Immature natural killer cell (primary cell): ENCODE results near the gene PRPF38B. TPM values are rescaled to one million over a fixed set of nuclear protein-coding genes. Genes with fewer than 3 reads are reported as not detected.

Experiments
- DNase-seq, 3 donors: peaks; one replicate each; pipeline ENCODE4 v3.0.0; 2022; ENCODE audit warnings: mixed read lengths in 1 of 3
- H3K27ac Mint-ChIP-seq, 6 donors: one replicate each; pipeline ENCODE4 v1.8.0; 2020; ENCODE audit warnings: mixed read lengths in 6 of 6, mild to moderate bottlenecking in 5 of 6, inconsistent platforms in 4 of 6, moderate library complexity in 3 of 6
- H3K27me3 Mint-ChIP-seq, 3 donors: one replicate each; pipeline ENCODE4 v1.8.0; 2020 to 2021; ENCODE audit warnings: low read depth in 3 of 3, mild to moderate bottlenecking in 3 of 3, mixed read lengths in 3 of 3, moderate library complexity in 3 of 3, inconsistent platforms in 1 of 3
- H3K36me3 Mint-ChIP-seq, 3 donors: one replicate each; pipeline ENCODE4 v1.8.0; 2020; ENCODE audit warnings: mixed read lengths in 3 of 3, inconsistent platforms in 2 of 3, mild to moderate bottlenecking in 2 of 3
- H3K4me1 Mint-ChIP-seq, 2 donors: one replicate each; pipeline ENCODE4 v1.8.0; 2020; ENCODE audit warnings: inconsistent platforms in 2 of 2, mild to moderate bottlenecking in 2 of 2, mixed read lengths in 2 of 2, moderate library complexity in 1 of 2
- H3K4me3 Mint-ChIP-seq, 5 donors: one replicate each; pipeline ENCODE4 v1.8.0; 2020; ENCODE audit warnings: mild to moderate bottlenecking in 5 of 5, mixed read lengths in 5 of 5, inconsistent platforms in 3 of 5, moderate library complexity in 3 of 5
- H3K9me3 Mint-ChIP-seq, 6 donors: one replicate each; pipeline ENCODE4 v1.8.0; 2020; ENCODE audit warnings: mild to moderate bottlenecking in 6 of 6, mixed read lengths in 6 of 6, inconsistent platforms in 4 of 6, moderate library complexity in 3 of 6
- polyA plus RNA-seq, 3 donors: library from polyadenylated mRNA; unstranded; fragments of 300-500 nt; fragmentation: Illumina TruSeq; gene quantifications; one replicate each; pipeline ENCODE4 v1.2.3, GENCODE V29; 2021

Gene PRPF38B
- polyA plus RNA-seq, 3 donors from 2014 or later: 11.1 to 36.1 (median 16.5) TPM

- Mint-ChIP-seq H3K4me3 (no peak overlapping the region), H3K27ac (no peak overlapping the region), H3K9me3 (no peaks in the 10 kb centered on the region), H3K4me1 (no peaks in the 10 kb centered on the region), H3K27me3 (peaks cover 2 to 5% (median 4%) of the 10 kb centered on the region in 3 donors), H3K36me3 (no peaks in the 10 kb centered on the region)
- no peak for DNase-seq
Measured at GRCh38 chr1:108716437-108717230, 24.5 kb downstream of the PRPF38B start.

- H3K4me1 Mint-ChIP-seq: no peaks in the 10 kb centered on the region
- peaks cover 2 to 5% (median 3%) of the 10 kb centered on the region in 3 donors for H3K27me3 Mint-ChIP-seq
- no peaks in the 10 kb centered on the region for H3K36me3 Mint-ChIP-seq
- H3K9me3 Mint-ChIP-seq: no peaks in the 10 kb centered on the region
- DNase-seq: no peak
- no peak overlapping the region for H3K27ac Mint-ChIP-seq
- H3K4me3 Mint-ChIP-seq: no peak overlapping the region
Measured at GRCh38 chr1:108717774-108718316, 25.7 kb downstream of the PRPF38B start.

- Mint-ChIP-seq H3K9me3 (no peaks in the 10 kb centered on the region), H3K4me1 (no peaks in the 10 kb centered on the region), H3K36me3 (no peaks in the 10 kb centered on the region), H3K27ac (no peak overlapping the region), H3K4me3 (no peak overlapping the region), H3K27me3 (peaks cover 2 to 5% (median 3%) of the 10 kb centered on the region in 3 donors)
- no peak for DNase-seq
Measured at GRCh38 chr1:108718927-108719655, 27.0 kb downstream of the PRPF38B start.

- Mint-ChIP-seq H3K27me3 (peaks cover 2 to 5% (median 3%) of the 10 kb centered on the region in 3 donors), H3K4me1 (no peaks in the 10 kb centered on the region), H3K27ac (no peak overlapping the region), H3K4me3 (no peak overlapping the region), H3K36me3 (no peaks in the 10 kb centered on the region), H3K9me3 (no peaks in the 10 kb centered on the region)
- DNase-seq: no peak
Measured at GRCh38 chr1:108719656-108720435, 27.7 kb downstream of the PRPF38B start.

- peak overlapping the region in 1 of 6 donors; percentile 12 for H3K27ac Mint-ChIP-seq
- no peak for DNase-seq
- H3K27me3 Mint-ChIP-seq: peaks cover 0 to 5% (median 3%) of the 10 kb centered on the region in 3 donors
- no peaks in the 10 kb centered on the region for H3K36me3 Mint-ChIP-seq
- no peaks in the 10 kb centered on the region for H3K4me1 Mint-ChIP-seq
- no peak overlapping the region for H3K4me3 Mint-ChIP-seq
- H3K9me3 Mint-ChIP-seq: no peaks in the 10 kb centered on the region
Measured at GRCh38 chr1:108722292-108722691, 30.2 kb downstream of the PRPF38B start.

GRCh38 chr1:108725906-108726305, 33.8 kb downstream of the PRPF38B start:
- no peaks in the 10 kb centered on the region for H3K9me3 Mint-ChIP-seq
- H3K27ac Mint-ChIP-seq: no peak overlapping the region
- H3K4me1 Mint-ChIP-seq: no peaks in the 10 kb centered on the region
- no peak for DNase-seq
- no peaks in the 10 kb centered on the region for H3K36me3 Mint-ChIP-seq
- peaks cover 0 to 3% (median 2%) of the 10 kb centered on the region in 3 donors for H3K27me3 Mint-ChIP-seq
- H3K4me3 Mint-ChIP-seq: no peak overlapping the region

GRCh38 chr1:108728327-108728923, 36.3 kb downstream of the PRPF38B start:
- Mint-ChIP-seq H3K4me3 (no peak overlapping the region), H3K27ac (no peak overlapping the region), H3K36me3 (no peaks in the 10 kb centered on the region), H3K4me1 (no peaks in the 10 kb centered on the region), H3K27me3 (peaks cover 0 to 3% (median 2%) of the 10 kb centered on the region in 3 donors), H3K9me3 (no peaks in the 10 kb centered on the region)
- no peak for DNase-seq

GRCh38 chr1:108729481-108729880, 37.4 kb downstream of the PRPF38B start:
- peaks cover 0 to 3% (median 2%) of the 10 kb centered on the region in 3 donors for H3K27me3 Mint-ChIP-seq
- no peak overlapping the region for H3K27ac Mint-ChIP-seq
- no peaks in the 10 kb centered on the region for H3K36me3 Mint-ChIP-seq
- DNase-seq: no peak
- no peak overlapping the region for H3K4me3 Mint-ChIP-seq
- H3K4me1 Mint-ChIP-seq: no peaks in the 10 kb centered on the region
- H3K9me3 Mint-ChIP-seq: no peaks in the 10 kb centered on the region

- peaks cover 0 to 2% (median 2%) of the 10 kb centered on the region in 3 donors for H3K27me3 Mint-ChIP-seq
- no peak for DNase-seq
- no peaks in the 10 kb centered on the region for H3K4me1 Mint-ChIP-seq
- no peak overlapping the region for H3K4me3 Mint-ChIP-seq
- peak overlapping the region in 1 of 6 donors; percentile 48 for H3K27ac Mint-ChIP-seq
- H3K36me3 Mint-ChIP-seq: peaks cover 0 to 6% (median 0%) of the 10 kb centered on the region in 3 donors
- H3K9me3 Mint-ChIP-seq: no peaks in the 10 kb centered on the region
Measured at GRCh38 chr1:108732398-108732797, 40.3 kb downstream of the PRPF38B start.

- H3K4me1 Mint-ChIP-seq: no peaks in the 10 kb centered on the region
- peaks cover 0 to 6% (median 0%) of the 10 kb centered on the region in 3 donors for H3K36me3 Mint-ChIP-seq
- peaks cover 0 to 2% (median 2%) of the 10 kb centered on the region in 3 donors for H3K27me3 Mint-ChIP-seq
- no peak overlapping the region for H3K4me3 Mint-ChIP-seq
- H3K27ac Mint-ChIP-seq: no peak overlapping the region
- no peaks in the 10 kb centered on the region for H3K9me3 Mint-ChIP-seq
- DNase-seq: no peak
Measured at GRCh38 chr1:108734171-108734865, 42.2 kb downstream of the PRPF38B start.

- Mint-ChIP-seq H3K4me3 (no peak overlapping the region), H3K36me3 (no peaks in the 10 kb centered on the region), H3K4me1 (peaks cover 8 to 11% of the 10 kb centered on the region in 2 donors), H3K9me3 (no peaks in the 10 kb centered on the region), H3K27ac (no peak overlapping the region), H3K27me3 (peaks cover 10 to 12% (median 11%) of the 10 kb centered on the region in 3 donors)
- DNase-seq: no peak
Measured at GRCh38 chr1:108742253-108742652, 50.1 kb downstream of the PRPF38B start.

- Mint-ChIP-seq H3K27me3 (peaks cover 12 to 15% (median 13%) of the 10 kb centered on the region in 3 donors), H3K9me3 (no peaks in the 10 kb centered on the region), H3K4me1 (peaks cover 26 to 46% of the 10 kb centered on the region in 2 donors), H3K36me3 (no peaks in the 10 kb centered on the region), H3K27ac (peak overlapping the region; percentile 97 to 99 (median 98)), H3K4me3 (peak overlapping the region; percentile 95 to 99 (median 98))
- DNase-seq: no peak
Measured at GRCh38 chr1:108745980-108746381, 53.9 kb downstream of the PRPF38B start.
